ENCODE results near the gene TSPAN10. TPM values are rescaled to one million over a fixed set of nuclear protein-coding genes. Genes with fewer than 3 reads are reported as not detected.

TSPAN10 gene
- total and polyA plus RNA-seq, 2 of the 4 experiments (the other 2 are of a cell fraction) = 1.4 to 4.5 TPM

GRCh38 chr17:81603846-81604610 lies 33.0 kb upstream of the TSPAN10 start:
- dilution Hi-C loops (cut with HindIII; ENCODE audit: low sequenced_read_pairs, unreplicated experiment) = no loop called here
- POLR2A ChIA-PET (ENCODE audit: unreplicated experiment) = no interaction called here

More at GRCh38 chr17:81603846-81604610, 33.0 kb upstream of the TSPAN10 start:
- Histone ChIP-seq H2AFZ (replicated peaks; ENCODE audit: low read length, poor library complexity) (no peak overlapping the region), H3K4me2 (ENCODE audit: low read depth, low read length) (no peak overlapping the region), H2BK5ac (ENCODE audit: low read depth, low read length, poor library complexity, severe bottlenecking) (no peak overlapping the region), H3K9me1 (ENCODE audit: insufficient read depth, low read length) (peaks cover 3% of the 10 kb centered on the region; the same call in 1 of the 2 replicates), H3K18ac (ENCODE audit: low read depth, low read length) (no peak overlapping the region), H2BK15ac (ENCODE audit: low read depth, low read length) (no peak overlapping the region), H3K23ac (ENCODE audit: low read depth, low read length) (peak overlapping the region; percentile 49; the same call in 1 of the 2 replicates), H3K4me1 (ENCODE audit: control insufficient read depth, insufficient read depth, low read length) (peaks cover 9% of the 10 kb centered on the region), H3K27me3 (ENCODE audit: control insufficient read depth, insufficient read depth, low read length) (no peaks in the 10 kb centered on the region), H3K14ac (replicated peaks; ENCODE audit: low read depth, low read length) (no peak overlapping the region; the same call in 1 of the 2 replicates), H3K79me1 (ENCODE audit: low read depth in 1 of 2, low read length in 2 of 2) (peaks cover 19 to 61% of the 10 kb centered on the region in 2 experiments), H3K4me3 (ENCODE audit: insufficient read depth, low read depth, low read length) (no peak overlapping the region), H4K91ac (ENCODE audit: insufficient read depth, low read depth, low read length) (no peak overlapping the region), H3K9me3 (ENCODE audit: control insufficient read depth, insufficient read depth, low read length) (no peaks in the 10 kb centered on the region), H2AK9ac (replicated peaks; ENCODE audit: low read depth, low read length, poor library complexity) (peak overlapping the region; percentile 57), H2BK20ac (ENCODE audit: low read depth, low read length) (peak overlapping the region; percentile 4; the same call in 1 of the 2 replicates), H3K27ac (ENCODE audit: insufficient read depth, low read length) (peak overlapping the region; percentile 13; the same call in 1 of the 2 replicates), H3K56ac (ENCODE audit: extremely low read depth, insufficient read depth, low read length) (no peak overlapping the region), H2AK5ac (ENCODE audit: low read depth, low read length) (no peak overlapping the region), H3K4ac (ENCODE audit: low read depth, low read length) (no peak overlapping the region; the same call in 1 of the 2 replicates), H4K8ac (ENCODE audit: low read depth in 2 of 2, low read length in 2 of 2) (peak overlapping the region in 1 of 2 experiments; percentile 39; a peak in 1 of 4 replicates), H3K9ac (ENCODE audit: low read depth, low read length) (no peak overlapping the region), H4K5ac (ENCODE audit: low read depth, low read length) (no peak overlapping the region), H3K36me3 (ENCODE audit: control insufficient read depth, insufficient read depth, low read length) (peaks cover 55% of the 10 kb centered on the region), H4K20me1 (ENCODE audit: insufficient read depth, low read length) (peaks cover 45% of the 10 kb centered on the region), H2BK120ac (ENCODE audit: low read depth, low read length) (peak overlapping the region; percentile 21; the same call in 1 of the 2 replicates)
- ATAC-seq (ENCODE audit: low read depth) (no peak), DNase-seq (no peak)
- 100% methylated on average over 1 of the region's 11 CpGs; no CpG with 5 or more reads in 1 of the 2 experiments for whole genome bisulfite sequencing, 2 experiments (ENCODE audit: extremely low coverage in 2 of 2, insufficient read length in 1 of 2)
- intact Hi-C loops (cut with micrococcal nuclease) = no loop called here
- CTCF ChIA-PET = no interaction called here
- peak; percentile 79 for TF ChIP-seq BHLHE40 (IDR thresholded peaks at IDR 0.05; ENCODE audit: low read depth, low read length)
- TF ChIP-seq SMC3 (IDR thresholded peaks at IDR 0.05; ENCODE audit: low read depth, low read length) = no peak
- in situ Hi-C loops (cut with MboI; ENCODE audit: low sequenced_read_pairs) = no loop called here
- BruUV-seq (replicated peaks) = no TSS peak
